Parathyroid adenoma (tissue), 2 donors: Measurements from ENCODE around the gene TTC24.

ENCODE experiments used
- H2AFZ ChIP-seq: fragments of 300-600 bp; sonication (generic); one replicate; pipeline ENCODE4 v1.7.0; 2017; ENCODE audit warnings: antibody characterized with exemption, mild to moderate bottlenecking
- H3K27ac ChIP-seq: fragments of 300-600 bp; sonication (generic); one replicate; pipeline ENCODE4 v1.7.0; 2017
- H3K27me3 ChIP-seq: fragments of 300-600 bp; sonication (generic); one replicate; pipeline ENCODE4 v1.7.0; 2017; ENCODE audit warnings: low read length; ENCODE audit not compliant: control insufficient read depth, insufficient read depth
- H3K36me3 ChIP-seq: fragments of 300-600 bp; sonication (generic); one replicate; pipeline ENCODE4 v1.7.0; 2017; ENCODE audit warnings: low read length; ENCODE audit not compliant: control insufficient read depth, insufficient read depth
- H3K4me1 ChIP-seq: fragments of 300-600 bp; sonication (generic); one replicate; pipeline ENCODE4 v1.7.0; 2017; ENCODE audit warnings: control low read depth
- H3K4me2 ChIP-seq: fragments of 300-600 bp; sonication (generic); one replicate; pipeline ENCODE4 v1.7.0; 2017; ENCODE audit warnings: low read length
- H3K4me3 ChIP-seq: fragments of 300-600 bp; sonication (generic); one replicate; pipeline ENCODE4 v1.7.0; 2017; ENCODE audit warnings: low read depth, low read length
- H3K79me2 ChIP-seq: fragments of 300-600 bp; sonication (generic); one replicate; pipeline ENCODE4 v1.7.0; 2017; ENCODE audit warnings: control low read depth
- H3K9ac ChIP-seq: fragments of 300-600 bp; sonication (generic); one replicate; pipeline ENCODE4 v1.7.0; 2017; ENCODE audit warnings: mild to moderate bottlenecking
- H3K9me3 ChIP-seq: fragments of 300-600 bp; sonication (generic); one replicate; pipeline ENCODE4 v1.7.0; 2017; ENCODE audit warnings: low read length; ENCODE audit not compliant: control insufficient read depth
- CTCF ChIP-seq: fragments of 300-600 bp; sonication (generic); IDR thresholded peaks from one replicate; pipeline ENCODE4 v1.7.0; 2017; ENCODE audit warnings: antibody characterized with exemption, mild to moderate bottlenecking
- donor health status: primary hyperparathyroidism.

The TTC24 gene

DNA sequence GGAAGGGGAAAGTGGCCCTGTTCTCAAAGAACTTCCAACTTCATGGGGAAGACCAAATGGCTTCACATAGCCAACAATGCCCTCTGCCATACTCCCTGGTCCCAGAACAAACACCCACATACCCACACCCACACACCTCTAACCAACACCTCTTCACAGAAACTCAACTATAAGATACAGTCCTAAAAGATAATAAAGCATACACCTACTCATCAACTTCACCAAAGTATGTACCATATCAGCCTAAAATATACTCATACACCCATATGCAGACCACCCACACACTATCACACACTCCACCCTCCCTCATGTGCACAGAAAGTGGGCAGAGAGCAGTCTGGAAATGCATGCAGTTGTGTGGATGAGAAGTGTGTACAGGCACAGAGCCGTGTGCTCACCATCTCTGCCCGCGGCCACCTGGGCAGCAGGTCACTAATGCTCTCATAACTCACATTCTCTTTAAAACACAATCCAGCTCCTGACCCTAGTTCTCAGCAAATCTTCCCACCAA lies 34.9 kb upstream of the TTC24 start:
- H3K79me2 ChIP-seq, result no peaks in the 10 kb centered on the region
- no peak overlapping the region for H2AFZ ChIP-seq
- peaks cover 2% of the 10 kb centered on the region for H3K4me1 ChIP-seq
- no peak for TF ChIP-seq CTCF
- no peaks in the 10 kb centered on the region for H3K27me3 ChIP-seq
- no peaks in the 10 kb centered on the region for H3K9me3 ChIP-seq
- no peak overlapping the region for H3K27ac ChIP-seq
- H3K9ac ChIP-seq, result no peak overlapping the region
- no peak overlapping the region for H3K4me3 ChIP-seq
- H3K36me3 ChIP-seq, result no peaks in the 10 kb centered on the region
- no peak overlapping the region for H3K4me2 ChIP-seq

GRCh38 chr1:156546267-156546666 lies 33.3 kb upstream of the TTC24 start:
- no peak overlapping the region for H3K9ac ChIP-seq
- no peak overlapping the region for H3K4me2 ChIP-seq
- no peaks in the 10 kb centered on the region for H3K36me3 ChIP-seq
- no peak overlapping the region for H3K27ac ChIP-seq
- TF ChIP-seq CTCF, result no peak
- no peaks in the 10 kb centered on the region for H3K9me3 ChIP-seq
- no peaks in the 10 kb centered on the region for H3K79me2 ChIP-seq
- peaks cover 2% of the 10 kb centered on the region for H3K4me1 ChIP-seq
- no peak overlapping the region for H2AFZ ChIP-seq
- no peaks in the 10 kb centered on the region for H3K27me3 ChIP-seq
- no peak overlapping the region for H3K4me3 ChIP-seq

DNA sequence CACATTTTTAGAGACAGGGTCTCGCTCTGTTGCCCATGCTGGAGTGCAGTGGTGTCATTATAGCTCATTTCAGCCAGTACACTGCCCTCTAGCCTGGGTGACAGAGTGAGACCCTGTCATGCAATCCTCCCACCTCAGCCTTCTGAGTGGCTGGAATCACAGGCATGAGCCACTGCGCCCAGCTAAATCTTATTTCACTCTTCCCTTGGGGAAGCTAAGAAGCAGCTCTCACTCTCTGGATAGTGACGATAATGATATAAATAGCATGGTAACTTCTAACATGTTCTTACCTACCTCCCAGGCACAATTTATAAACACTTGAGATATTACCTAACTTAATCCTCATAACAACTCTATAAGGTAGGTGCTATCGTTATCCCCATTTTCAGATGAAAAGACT lies 32.1 kb upstream of the TTC24 start:
- Histone ChIP-seq H3K79me2 (no peaks in the 10 kb centered on the region), H2AFZ (no peak overlapping the region), H3K9ac (no peak overlapping the region), H3K4me2 (no peak overlapping the region), H3K36me3 (no peaks in the 10 kb centered on the region), H3K4me3 (no peak overlapping the region), H3K27me3 (no peaks in the 10 kb centered on the region), H3K27ac (no peak overlapping the region), H3K9me3 (no peaks in the 10 kb centered on the region), H3K4me1 (peaks cover 2% of the 10 kb centered on the region)
- TF ChIP-seq CTCF, result no peak

- Histone ChIP-seq H3K9me3 (no peaks in the 10 kb centered on the region), H2AFZ (no peak overlapping the region), H3K4me1 (peaks cover 2% of the 10 kb centered on the region), H3K4me3 (no peak overlapping the region), H3K36me3 (no peaks in the 10 kb centered on the region), H3K27me3 (no peaks in the 10 kb centered on the region), H3K27ac (no peak overlapping the region), H3K79me2 (no peaks in the 10 kb centered on the region), H3K4me2 (no peak overlapping the region), H3K9ac (no peak overlapping the region)
- TF ChIP-seq CTCF, result no peak
Measured at GRCh38 chr1:156547982-156548381, 31.5 kb upstream of the TTC24 start.

DNA sequence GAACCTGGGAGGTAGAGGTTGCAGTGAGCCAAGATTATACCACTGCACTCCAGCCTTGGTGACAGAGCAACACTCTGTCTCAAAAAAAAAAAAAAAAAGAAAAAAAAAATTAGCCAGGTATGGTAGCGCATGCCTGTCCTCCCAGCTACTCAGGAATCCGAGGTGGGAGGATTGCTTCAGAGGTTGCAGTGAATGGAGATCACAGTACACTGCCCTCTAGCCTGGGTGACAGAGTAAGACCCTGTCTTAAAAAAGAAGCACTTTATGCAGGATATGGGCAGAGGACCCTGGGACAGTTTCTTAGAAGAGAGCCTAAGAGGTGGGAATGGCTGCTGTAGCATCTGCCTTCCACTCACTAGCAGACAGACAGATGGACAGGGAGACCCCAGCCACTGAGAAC lies 30.1 kb upstream of the TTC24 start:
- TF ChIP-seq CTCF, result no peak
- H3K27ac ChIP-seq, result no peak overlapping the region
- no peak overlapping the region for H2AFZ ChIP-seq
- no peak overlapping the region for H3K4me2 ChIP-seq
- no peak overlapping the region for H3K9ac ChIP-seq
- H3K4me1 ChIP-seq, result no peaks in the 10 kb centered on the region
- no peaks in the 10 kb centered on the region for H3K79me2 ChIP-seq
- no peaks in the 10 kb centered on the region for H3K9me3 ChIP-seq
- no peaks in the 10 kb centered on the region for H3K27me3 ChIP-seq
- no peaks in the 10 kb centered on the region for H3K36me3 ChIP-seq
- no peak overlapping the region for H3K4me3 ChIP-seq
